Astrocyte (in vitro differentiated cells and primary cell): ENCODE measurements around the gene CRELD1.

Source experiments
- CTCF ChIP-seq: IDR thresholded peaks from 2 replicates; pipeline ENCODE4 v1.5.1; 2011; ENCODE audit warnings: low read depth, mild to moderate bottlenecking, inconsistent platforms, low read length, moderate library complexity; ENCODE audit not compliant: insufficient read depth
- EZH2 ChIP-seq: IDR thresholded peaks from 2 replicates; pipeline ENCODE4 v1.6.1; 2012; ENCODE audit warnings: mild to moderate bottlenecking, low read length, inconsistent platforms; ENCODE audit not compliant: insufficient read depth

- no peak for TF ChIP-seq CTCF
- no peak for TF ChIP-seq EZH2
Measured at GRCh38 chr3:9942164-9942563, 8.5 kb downstream of the CRELD1 start.
